ENCODE data around the gene TBX15.

Gene TBX15

GRCh38 chr1:118862755-118863154 lies 125.4 kb downstream of the TBX15 start:
- no peak for TF ChIP-seq ZNF274 (IDR thresholded peaks at IDR 0.05; ENCODE audit: low read depth, low read length)
- H3K4me3 ChIP-seq (ENCODE audit: low read length): no peak overlapping the region

- no peak overlapping the region for H3K4me3 ChIP-seq (ENCODE audit: low read length)
- TF ChIP-seq ZNF274 (IDR thresholded peaks at IDR 0.05; ENCODE audit: low read depth, low read length): no peak
These were observed 126.9 kb downstream of the TBX15 start for GRCh38 chr1:118861216-118861615.

GRCh38 chr1:118859999-118860398 lies 128.1 kb downstream of the TBX15 start:
- no peak for TF ChIP-seq ZNF274 (IDR thresholded peaks at IDR 0.05; ENCODE audit: low read depth, low read length)
- H3K4me3 ChIP-seq (ENCODE audit: low read length): no peak overlapping the region

- no peak for TF ChIP-seq ZNF274 (IDR thresholded peaks at IDR 0.05; ENCODE audit: low read depth, low read length)
- H3K4me3 ChIP-seq (ENCODE audit: low read length): no peak overlapping the region
These were observed 141.7 kb downstream of the TBX15 start for GRCh38 chr1:118846443-118846842.

- H3K4me3 ChIP-seq (ENCODE audit: low read length): no peak overlapping the region
- no peak for TF ChIP-seq ZNF274 (IDR thresholded peaks at IDR 0.05; ENCODE audit: low read depth, low read length)
These were observed 145.5 kb downstream of the TBX15 start for GRCh38 chr1:118842452-118843201.

- TF ChIP-seq ZNF274 (IDR thresholded peaks at IDR 0.05; ENCODE audit: low read depth, low read length): no peak
- no peak overlapping the region for H3K4me3 ChIP-seq (ENCODE audit: low read length)
These were observed 146.6 kb downstream of the TBX15 start for GRCh38 chr1:118841521-118841920.

All from GM08714 (cell line).